Measurements from ENCODE around the gene GREB1.

Gene GREB1

GRCh38 chr2:11533278-11534070 is at the start of gene GREB1:
Gene GREB1 (plus strand): TSS chr2:11534045. CDS start chr2:11556615, 22,570 bp downstream.
- H3K27ac ChIP-seq (ENCODE audit: low read length), result no peak within 1 kb of the TSS
- H3K4me3 ChIP-seq (ENCODE audit: low read depth in 1 of 2, low read length in 2 of 2), result no peak within 1 kb of the TSS
- no peaks in the 10 kb centered on the region for H3K4me1 ChIP-seq (ENCODE audit: control insufficient read depth in 1 of 2, insufficient read depth in 2 of 2, low read length in 2 of 2)
- H3K27me3 ChIP-seq (ENCODE audit: low read depth, low read length), result no peaks in the 10 kb centered on the region
- no peaks in the 10 kb centered on the region for H3K9me3 ChIP-seq (ENCODE audit: control insufficient read depth in 1 of 2, low read length in 2 of 2)
- no peaks in the 10 kb centered on the region for H3K36me3 ChIP-seq (ENCODE audit: control insufficient read depth in 1 of 2, insufficient read depth in 2 of 2, low read length in 2 of 2)

GRCh38 chr2:11488809-11489208 is 45.0 kb upstream of the GREB1 start:
- Histone ChIP-seq H3K27me3 (ENCODE audit: low read depth, low read length) (peaks cover 6% of the 10 kb centered on the region), H3K36me3 (ENCODE audit: control insufficient read depth in 1 of 2, insufficient read depth in 2 of 2, low read length in 2 of 2) (no peaks in the 10 kb centered on the region), H3K4me3 (ENCODE audit: low read depth in 1 of 2, low read length in 2 of 2) (no peak overlapping the region), H3K4me1 (ENCODE audit: control insufficient read depth in 1 of 2, insufficient read depth in 2 of 2, low read length in 2 of 2) (no peaks in the 10 kb centered on the region), H3K9me3 (ENCODE audit: control insufficient read depth in 1 of 2, low read length in 2 of 2) (no peaks in the 10 kb centered on the region), H3K27ac (ENCODE audit: low read length) (no peak overlapping the region)

- Histone ChIP-seq H3K27me3 (ENCODE audit: low read depth, low read length) (peaks cover 6% of the 10 kb centered on the region), H3K9me3 (ENCODE audit: control insufficient read depth in 1 of 2, low read length in 2 of 2) (no peaks in the 10 kb centered on the region), H3K36me3 (ENCODE audit: control insufficient read depth in 1 of 2, insufficient read depth in 2 of 2, low read length in 2 of 2) (no peaks in the 10 kb centered on the region), H3K4me1 (ENCODE audit: control insufficient read depth in 1 of 2, insufficient read depth in 2 of 2, low read length in 2 of 2) (no peaks in the 10 kb centered on the region), H3K4me3 (ENCODE audit: low read depth in 1 of 2, low read length in 2 of 2) (no peak overlapping the region), H3K27ac (ENCODE audit: low read length) (no peak overlapping the region)
Measured at GRCh38 chr2:11490194-11490593, 43.7 kb upstream of the GREB1 start.

- H3K27ac ChIP-seq (ENCODE audit: low read length), result no peak overlapping the region
- H3K36me3 ChIP-seq (ENCODE audit: control insufficient read depth in 1 of 2, insufficient read depth in 2 of 2, low read length in 2 of 2), result no peaks in the 10 kb centered on the region
- H3K9me3 ChIP-seq (ENCODE audit: control insufficient read depth in 1 of 2, low read length in 2 of 2), result no peaks in the 10 kb centered on the region
- H3K4me1 ChIP-seq (ENCODE audit: control insufficient read depth in 1 of 2, insufficient read depth in 2 of 2, low read length in 2 of 2), result no peaks in the 10 kb centered on the region
- no peak overlapping the region for H3K4me3 ChIP-seq (ENCODE audit: low read depth in 1 of 2, low read length in 2 of 2)
- H3K27me3 ChIP-seq (ENCODE audit: low read depth, low read length), result no peaks in the 10 kb centered on the region
Measured at GRCh38 chr2:11491348-11491933, 42.4 kb upstream of the GREB1 start.

- H3K36me3 ChIP-seq (ENCODE audit: control insufficient read depth in 1 of 2, insufficient read depth in 2 of 2, low read length in 2 of 2), result no peaks in the 10 kb centered on the region
- H3K4me3 ChIP-seq (ENCODE audit: low read depth in 1 of 2, low read length in 2 of 2), result no peak overlapping the region
- H3K4me1 ChIP-seq (ENCODE audit: control insufficient read depth in 1 of 2, insufficient read depth in 2 of 2, low read length in 2 of 2), result no peaks in the 10 kb centered on the region
- H3K9me3 ChIP-seq (ENCODE audit: control insufficient read depth in 1 of 2, low read length in 2 of 2), result no peaks in the 10 kb centered on the region
- H3K27ac ChIP-seq (ENCODE audit: low read length), result no peak overlapping the region
- H3K27me3 ChIP-seq (ENCODE audit: low read depth, low read length), result no peaks in the 10 kb centered on the region
Measured at GRCh38 chr2:11492244-11492643, 41.6 kb upstream of the GREB1 start.

GRCh38 chr2:11492720-11493119 is 41.1 kb upstream of the GREB1 start:
- H3K27me3 ChIP-seq (ENCODE audit: low read depth, low read length), result no peaks in the 10 kb centered on the region
- H3K4me3 ChIP-seq (ENCODE audit: low read depth in 1 of 2, low read length in 2 of 2), result no peak overlapping the region
- no peaks in the 10 kb centered on the region for H3K9me3 ChIP-seq (ENCODE audit: control insufficient read depth in 1 of 2, low read length in 2 of 2)
- no peak overlapping the region for H3K27ac ChIP-seq (ENCODE audit: low read length)
- H3K4me1 ChIP-seq (ENCODE audit: control insufficient read depth in 1 of 2, insufficient read depth in 2 of 2, low read length in 2 of 2), result no peaks in the 10 kb centered on the region
- no peaks in the 10 kb centered on the region for H3K36me3 ChIP-seq (ENCODE audit: control insufficient read depth in 1 of 2, insufficient read depth in 2 of 2, low read length in 2 of 2)

- no peaks in the 10 kb centered on the region for H3K4me1 ChIP-seq (ENCODE audit: control insufficient read depth in 1 of 2, insufficient read depth in 2 of 2, low read length in 2 of 2)
- H3K9me3 ChIP-seq (ENCODE audit: control insufficient read depth in 1 of 2, low read length in 2 of 2), result no peaks in the 10 kb centered on the region
- H3K4me3 ChIP-seq (ENCODE audit: low read depth in 1 of 2, low read length in 2 of 2), result no peak overlapping the region
- H3K27me3 ChIP-seq (ENCODE audit: low read depth, low read length), result no peaks in the 10 kb centered on the region
- H3K36me3 ChIP-seq (ENCODE audit: control insufficient read depth in 1 of 2, insufficient read depth in 2 of 2, low read length in 2 of 2), result no peaks in the 10 kb centered on the region
- H3K27ac ChIP-seq (ENCODE audit: low read length), result no peak overlapping the region
Measured at GRCh38 chr2:11493282-11493681, 40.6 kb upstream of the GREB1 start.

GRCh38 chr2:11494310-11494709 is 39.5 kb upstream of the GREB1 start:
- H3K27me3 ChIP-seq (ENCODE audit: low read depth, low read length), result no peaks in the 10 kb centered on the region
- H3K4me3 ChIP-seq (ENCODE audit: low read depth in 1 of 2, low read length in 2 of 2), result no peak overlapping the region
- no peaks in the 10 kb centered on the region for H3K36me3 ChIP-seq (ENCODE audit: control insufficient read depth in 1 of 2, insufficient read depth in 2 of 2, low read length in 2 of 2)
- H3K27ac ChIP-seq (ENCODE audit: low read length), result no peak overlapping the region
- no peaks in the 10 kb centered on the region for H3K4me1 ChIP-seq (ENCODE audit: control insufficient read depth in 1 of 2, insufficient read depth in 2 of 2, low read length in 2 of 2)
- no peaks in the 10 kb centered on the region for H3K9me3 ChIP-seq (ENCODE audit: control insufficient read depth in 1 of 2, low read length in 2 of 2)

- no peak overlapping the region for H3K27ac ChIP-seq (ENCODE audit: low read length)
- no peaks in the 10 kb centered on the region for H3K4me1 ChIP-seq (ENCODE audit: control insufficient read depth in 1 of 2, insufficient read depth in 2 of 2, low read length in 2 of 2)
- no peaks in the 10 kb centered on the region for H3K27me3 ChIP-seq (ENCODE audit: low read depth, low read length)
- H3K4me3 ChIP-seq (ENCODE audit: low read depth in 1 of 2, low read length in 2 of 2), result no peak overlapping the region
- no peaks in the 10 kb centered on the region for H3K36me3 ChIP-seq (ENCODE audit: control insufficient read depth in 1 of 2, insufficient read depth in 2 of 2, low read length in 2 of 2)
- H3K9me3 ChIP-seq (ENCODE audit: control insufficient read depth in 1 of 2, low read length in 2 of 2), result no peaks in the 10 kb centered on the region
Measured at GRCh38 chr2:11495844-11496681, 37.8 kb upstream of the GREB1 start.

GRCh38 chr2:11498543-11499034 is 35.3 kb upstream of the GREB1 start:
- peaks cover 0 to 3% of the 10 kb centered on the region in 2 donors for H3K9me3 ChIP-seq (ENCODE audit: control insufficient read depth in 1 of 2, low read length in 2 of 2)
- no peaks in the 10 kb centered on the region for H3K4me1 ChIP-seq (ENCODE audit: control insufficient read depth in 1 of 2, insufficient read depth in 2 of 2, low read length in 2 of 2)
- H3K36me3 ChIP-seq (ENCODE audit: control insufficient read depth in 1 of 2, insufficient read depth in 2 of 2, low read length in 2 of 2), result no peaks in the 10 kb centered on the region
- H3K4me3 ChIP-seq (ENCODE audit: low read depth in 1 of 2, low read length in 2 of 2), result no peak overlapping the region
- no peaks in the 10 kb centered on the region for H3K27me3 ChIP-seq (ENCODE audit: low read depth, low read length)
- H3K27ac ChIP-seq (ENCODE audit: low read length), result no peak overlapping the region

GRCh38 chr2:11499081-11499743 is 34.6 kb upstream of the GREB1 start:
- no peaks in the 10 kb centered on the region for H3K27me3 ChIP-seq (ENCODE audit: low read depth, low read length)
- no peak overlapping the region for H3K27ac ChIP-seq (ENCODE audit: low read length)
- no peak overlapping the region for H3K4me3 ChIP-seq (ENCODE audit: low read depth in 1 of 2, low read length in 2 of 2)
- H3K4me1 ChIP-seq (ENCODE audit: control insufficient read depth in 1 of 2, insufficient read depth in 2 of 2, low read length in 2 of 2), result no peaks in the 10 kb centered on the region
- peaks cover 0 to 4% of the 10 kb centered on the region in 2 donors for H3K9me3 ChIP-seq (ENCODE audit: control insufficient read depth in 1 of 2, low read length in 2 of 2)
- H3K36me3 ChIP-seq (ENCODE audit: control insufficient read depth in 1 of 2, insufficient read depth in 2 of 2, low read length in 2 of 2), result no peaks in the 10 kb centered on the region
